Measurements from ENCODE around the gene FBXW10B. TPM values are rescaled to one million over a fixed set of nuclear protein-coding genes. Genes with fewer than 3 reads are reported as not detected.
"Not testable (repeated sequence)": the region's sequence is repeated elsewhere in the genome, so short reads cannot be mapped to it uniquely, and the experiment has no call there.

Gene FBXW10B
- polyA plus RNA-seq (2011; rRNA removed) (0.98 and 1.3 TPM in 2 replicates), polyA minus RNA-seq (2011; rRNA and poly(A)+ RNA removed) (0.14 and 2.1 TPM in 2 replicates)

- POLR2A ChIA-PET: not testable (repeated sequence)
These were observed at the start of gene FBXW10B for GRCh38 chr17:15619331-15620058. TSS of gene FBXW10B (minus strand) at chr17:15619704. CDS start at chr17:15619512, 192 bp downstream.

DNA sequence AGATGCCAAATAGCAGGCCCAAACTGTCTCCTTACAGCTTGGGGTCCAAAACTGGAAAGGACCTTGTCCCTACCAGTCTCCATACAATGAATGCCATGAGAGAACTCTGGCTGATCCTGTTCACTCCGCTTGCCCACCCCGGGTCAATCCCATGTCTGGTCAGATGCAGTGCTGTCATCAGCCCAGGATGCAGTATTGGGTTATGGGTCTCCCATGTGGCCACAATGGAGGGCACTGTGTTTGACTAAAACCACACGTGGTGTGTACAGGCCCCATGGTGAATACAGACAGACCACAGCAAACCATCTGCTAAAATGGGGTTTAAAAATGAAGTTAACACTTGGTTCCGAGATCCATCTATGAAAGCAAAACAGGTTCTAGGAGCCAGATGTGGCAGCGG is 44.2 kb upstream of the FBXW10B start:
- Histone ChIP-seq H3K36me3 (ENCODE audit: control insufficient read depth, insufficient read depth, low read length) (no peaks in the 10 kb centered on the region), H3K27me3 (ENCODE audit: control insufficient read depth, insufficient read depth, low read length) (no peaks in the 10 kb centered on the region), H3K4me3 (ENCODE audit: low read depth, low read length) (no peak overlapping the region)
- ChIA-PET POLR2A (no interaction called here), CTCF (interaction anchor here (1.1 kb wide), 1 partner anchor 8 kb away, joined by 3 read pairs; no protein-coding TSS in a partner anchor)
- TF ChIP-seq CTCF (IDR thresholded peaks at IDR 0.05; ENCODE audit: insufficient read depth, low read depth, low read length): no peak
- DNase-seq (ENCODE audit: low read depth): no peak

More at GRCh38 chr17:15619331-15620058, at the start of gene FBXW10B:
- CTCF ChIA-PET; DNase-seq (ENCODE audit: low read depth); H3K4me3 ChIP-seq (ENCODE audit: low read depth, low read length); H3K36me3 ChIP-seq (ENCODE audit: control insufficient read depth, insufficient read depth, low read length); H3K27me3 ChIP-seq (ENCODE audit: control insufficient read depth, insufficient read depth, low read length): not testable (repeated sequence)

GRCh38 chr17:15663176-15663575 is 43.7 kb upstream of the FBXW10B start:
- Histone ChIP-seq H3K4me3 (ENCODE audit: low read depth, low read length) (no peak overlapping the region), H3K36me3 (ENCODE audit: control insufficient read depth, insufficient read depth, low read length) (no peaks in the 10 kb centered on the region), H3K27me3 (ENCODE audit: control insufficient read depth, insufficient read depth, low read length) (no peaks in the 10 kb centered on the region)
- TF ChIP-seq CTCF (IDR thresholded peaks at IDR 0.05; ENCODE audit: insufficient read depth, low read depth, low read length): no peak
- POLR2A ChIA-PET: no interaction called here
- no peak for DNase-seq (ENCODE audit: low read depth)
- CTCF ChIA-PET: no interaction called here

GRCh38 chr17:15662681-15663080 is 43.2 kb upstream of the FBXW10B start:
- Histone ChIP-seq H3K36me3 (ENCODE audit: control insufficient read depth, insufficient read depth, low read length) (no peaks in the 10 kb centered on the region), H3K4me3 (ENCODE audit: low read depth, low read length) (no peak overlapping the region), H3K27me3 (ENCODE audit: control insufficient read depth, insufficient read depth, low read length) (no peaks in the 10 kb centered on the region)
- TF ChIP-seq CTCF (IDR thresholded peaks at IDR 0.05; ENCODE audit: insufficient read depth, low read depth, low read length): no peak
- ChIA-PET POLR2A (no interaction called here), CTCF (no interaction called here)
- no peak for DNase-seq (ENCODE audit: low read depth)

DNA sequence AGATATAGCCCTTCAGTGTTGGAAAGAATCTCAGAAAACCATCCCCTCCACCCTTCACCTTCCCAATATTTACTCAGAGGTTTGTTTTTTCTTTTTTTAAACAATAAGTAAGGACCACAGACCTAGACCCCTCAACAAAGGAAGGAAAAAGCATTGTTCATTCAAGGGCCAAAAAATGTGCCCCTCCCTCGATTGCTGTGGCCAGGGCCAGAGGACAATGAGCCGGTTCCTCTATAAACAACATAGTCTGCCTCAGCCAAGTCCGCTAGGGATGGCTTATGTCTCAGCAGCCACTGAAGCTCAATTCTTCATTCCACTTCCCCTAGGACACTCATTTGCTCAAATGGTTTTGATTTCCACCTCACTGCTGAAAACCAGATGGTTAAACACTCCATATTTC is 40.6 kb upstream of the FBXW10B start:
- H3K4me3 ChIP-seq (ENCODE audit: low read depth, low read length): no peak overlapping the region
- ChIA-PET CTCF (no interaction called here), POLR2A (no interaction called here)
- no peaks in the 10 kb centered on the region for H3K27me3 ChIP-seq (ENCODE audit: control insufficient read depth, insufficient read depth, low read length)
- no peak for DNase-seq (ENCODE audit: low read depth)
- TF ChIP-seq CTCF (IDR thresholded peaks at IDR 0.05; ENCODE audit: insufficient read depth, low read depth, low read length): no peak
- no peaks in the 10 kb centered on the region for H3K36me3 ChIP-seq (ENCODE audit: control insufficient read depth, insufficient read depth, low read length)

DNA sequence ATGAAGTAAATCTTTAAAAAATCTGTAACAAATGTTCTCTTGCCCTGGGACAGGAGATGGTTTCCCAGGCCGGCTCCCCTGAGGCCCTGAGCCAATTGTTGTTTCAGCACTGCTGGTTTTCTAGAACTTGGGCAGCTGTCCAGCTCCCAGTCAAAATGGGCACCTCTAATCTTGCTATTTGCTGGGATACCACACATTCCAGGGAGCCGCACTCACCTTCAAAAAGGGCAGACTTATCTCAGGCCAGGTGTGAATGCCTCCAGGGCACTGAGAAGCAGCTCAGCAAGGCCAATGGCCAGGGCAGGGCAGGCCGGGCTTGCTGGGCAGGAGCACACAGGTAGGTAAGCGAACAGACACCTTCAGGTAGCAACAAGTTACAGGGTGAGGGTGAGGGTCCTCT is 40.2 kb upstream of the FBXW10B start:
- CTCF ChIA-PET: no interaction called here
- Histone ChIP-seq H3K4me3 (ENCODE audit: low read depth, low read length) (no peak overlapping the region), H3K27me3 (ENCODE audit: control insufficient read depth, insufficient read depth, low read length) (no peaks in the 10 kb centered on the region), H3K36me3 (ENCODE audit: control insufficient read depth, insufficient read depth, low read length) (no peaks in the 10 kb centered on the region)
- no peak for DNase-seq (ENCODE audit: low read depth)
- TF ChIP-seq CTCF (IDR thresholded peaks at IDR 0.05; ENCODE audit: insufficient read depth, low read depth, low read length): no peak
- POLR2A ChIA-PET: no interaction called here
